NCI-H446 (cell line): ENCODE measurements around the gene ST6GALNAC5.
"Not testable (repeated sequence)": the region's sequence is repeated elsewhere in the genome, so short reads cannot be mapped to it uniquely, and the experiment has no call there.

Source experiments
- DNase-seq, 2 experiments: peaks; one replicate each; lab custom pipeline; 2025; lab: John Stamatoyannopoulos, UW

ST6GALNAC5 gene

GRCh38 chr1:76938304-76938703 lies 71.0 kb downstream of the ST6GALNAC5 start:
- no peak for DNase-seq

- DNase-seq: no peak
These were observed 72.0 kb downstream of the ST6GALNAC5 start for GRCh38 chr1:76939050-76939816.

- no peak for DNase-seq
These were observed 72.5 kb downstream of the ST6GALNAC5 start for GRCh38 chr1:76939817-76940216.

- DNase-seq: no peak
These were observed 73.5 kb downstream of the ST6GALNAC5 start for GRCh38 chr1:76940571-76941335.

GRCh38 chr1:76942549-76942948 lies 75.3 kb downstream of the ST6GALNAC5 start:
- DNase-seq: no peak

- DNase-seq: no peak
These were observed 77.7 kb downstream of the ST6GALNAC5 start for GRCh38 chr1:76944942-76945341.

GRCh38 chr1:76948846-76949245 lies 81.6 kb downstream of the ST6GALNAC5 start:
- DNase-seq: no peak

- no peak for DNase-seq
These were observed 82.2 kb downstream of the ST6GALNAC5 start for GRCh38 chr1:76949503-76949902.

GRCh38 chr1:76950306-76950705 lies 83.0 kb downstream of the ST6GALNAC5 start:
- DNase-seq: no peak

- DNase-seq: no peak
These were observed 83.9 kb downstream of the ST6GALNAC5 start for GRCh38 chr1:76951153-76951552.

- DNase-seq: no peak
These were observed 88.4 kb downstream of the ST6GALNAC5 start for GRCh38 chr1:76955652-76956051.

GRCh38 chr1:76957961-76958360 lies 90.7 kb downstream of the ST6GALNAC5 start:
- no peak for DNase-seq

GRCh38 chr1:76958828-76959227 lies 91.5 kb downstream of the ST6GALNAC5 start:
- DNase-seq: no peak

GRCh38 chr1:76959556-76959955 lies 92.3 kb downstream of the ST6GALNAC5 start:
- DNase-seq: no peak

GRCh38 chr1:76961181-76961819 lies 94.0 kb downstream of the ST6GALNAC5 start:
- DNase-seq: no peak

- DNase-seq: no peak
These were observed 94.5 kb downstream of the ST6GALNAC5 start for GRCh38 chr1:76961820-76962207.

- DNase-seq: not testable (repeated sequence)
These were observed 114.0 kb downstream of the ST6GALNAC5 start for GRCh38 chr1:76981267-76981666.

- no peak for DNase-seq
These were observed 122.7 kb downstream of the ST6GALNAC5 start for GRCh38 chr1:76989976-76990375.

- DNase-seq: no peak
These were observed 125.8 kb downstream of the ST6GALNAC5 start for GRCh38 chr1:76993036-76993435.

GRCh38 chr1:76998582-76999223 lies 131.4 kb downstream of the ST6GALNAC5 start:
- no peak for DNase-seq

GRCh38 chr1:77007675-77008074 lies 140.4 kb downstream of the ST6GALNAC5 start:
- no peak for DNase-seq

GRCh38 chr1:77010937-77011336 lies 143.7 kb downstream of the ST6GALNAC5 start:
- peak; percentile 31 to 37 for DNase-seq
